Testis (tissue), 2 donors: ENCODE results near the gene HECW1.

Experiments used
- CTCF ChIP-seq, 3 experiments: fragments of 450-650 bp in 2 of 3; fragments of 200-600 bp in 1 of 3; sonication (generic) in 1 of 3; IDR thresholded peaks; one replicate each; pipeline ENCODE4 v1.5.1; 2016 to 2019; ENCODE audit warnings: antibody characterized with exemption in 3 of 3, mild to moderate bottlenecking in 2 of 3, moderate library complexity in 1 of 3
- POLR2A ChIP-seq: fragments of 450-650 bp; IDR thresholded peaks from one replicate; pipeline ENCODE4 v1.6.1; 2017; ENCODE audit warnings: antibody characterized with exemption, mild to moderate bottlenecking, moderate library complexity

- no peak for TF ChIP-seq POLR2A
- TF ChIP-seq CTCF (IDR thresholded peaks at IDR 0.05), result no peak
Measured at GRCh38 chr7:43318188-43318770, 205.8 kb downstream of the HECW1 start.
